Thymus (tissue), 11 donors: ENCODE measurements around the gene SBNO1. TPM values are rescaled to one million over a fixed set of nuclear protein-coding genes. Genes with fewer than 3 reads are reported as not detected.

Source experiments
- DNase-seq, 9 donors: peaks; one replicate each; pipeline ENCODE4 v3.0.0-alpha.2; 2013; ENCODE audit warnings: low spot score in 9 of 9, low read depth in 6 of 9, missing footprints in 1 of 9
- H3K27ac ChIP-seq, 2 donors: one replicate each; pipeline ENCODE4 v1.5.1; 2013; ENCODE audit warnings: control low read depth in 1 of 2, low read depth in 1 of 2, low read length in 1 of 2, mild to moderate bottlenecking in 1 of 2, moderate library complexity in 1 of 2
- H3K27me3 ChIP-seq, 2 donors: one replicate each; pipeline ENCODE4 v1.5.1; 2013; ENCODE audit warnings: low read length in 1 of 2; ENCODE audit not compliant: control insufficient read depth in 2 of 2, insufficient read depth in 1 of 2
- H3K36me3 ChIP-seq, 2 donors: one replicate each; pipeline ENCODE4 v1.5.1; 2013; ENCODE audit warnings: low read length in 1 of 2, mild to moderate bottlenecking in 1 of 2, moderate library complexity in 1 of 2; ENCODE audit not compliant: control insufficient read depth in 2 of 2, insufficient read depth in 2 of 2
- H3K4me1 ChIP-seq, 2 donors: one replicate each; pipeline ENCODE4 v1.5.1; 2013; ENCODE audit warnings: low read length in 2 of 2; ENCODE audit not compliant: control insufficient read depth in 2 of 2, insufficient read depth in 2 of 2
- H3K4me3 ChIP-seq, 2 donors: one replicate each; pipeline ENCODE4 v1.5.1; 2013; ENCODE audit warnings: low read length in 2 of 2, control low read depth in 1 of 2, mild to moderate bottlenecking in 1 of 2
- H3K9me3 ChIP-seq, 2 donors: one replicate each; pipeline ENCODE4 v1.5.1; 2013; ENCODE audit warnings: low read length in 1 of 2, mild to moderate bottlenecking in 1 of 2; ENCODE audit not compliant: control insufficient read depth in 2 of 2, insufficient read depth in 1 of 2
- WGBS: extraction: QIAGEN DNeasy Blood & Tissue Kit; methylation state at CpG from one replicate; pipeline ENCODE4 v1.1.7; 2013; 5-methylcytosine and 5-hydroxymethylcytosine counted together
- polyA plus RNA-seq: library from polyadenylated mRNA; stranded (reverse); fragments of 200-250 nt; gene quantifications from one replicate; pipeline ENCODE4 v1.2.3, GENCODE V29; 2013
- total RNA-seq: library from RNA; stranded (reverse); fragments of 120-200 nt; gene quantifications from one replicate; pipeline ENCODE4 v1.2.4, GENCODE V29; 2013
- donor health status: healthy.

The SBNO1 gene
- total and polyA plus RNA-seq, 2 donors, result 7.7 to 22.9 TPM

DNA sequence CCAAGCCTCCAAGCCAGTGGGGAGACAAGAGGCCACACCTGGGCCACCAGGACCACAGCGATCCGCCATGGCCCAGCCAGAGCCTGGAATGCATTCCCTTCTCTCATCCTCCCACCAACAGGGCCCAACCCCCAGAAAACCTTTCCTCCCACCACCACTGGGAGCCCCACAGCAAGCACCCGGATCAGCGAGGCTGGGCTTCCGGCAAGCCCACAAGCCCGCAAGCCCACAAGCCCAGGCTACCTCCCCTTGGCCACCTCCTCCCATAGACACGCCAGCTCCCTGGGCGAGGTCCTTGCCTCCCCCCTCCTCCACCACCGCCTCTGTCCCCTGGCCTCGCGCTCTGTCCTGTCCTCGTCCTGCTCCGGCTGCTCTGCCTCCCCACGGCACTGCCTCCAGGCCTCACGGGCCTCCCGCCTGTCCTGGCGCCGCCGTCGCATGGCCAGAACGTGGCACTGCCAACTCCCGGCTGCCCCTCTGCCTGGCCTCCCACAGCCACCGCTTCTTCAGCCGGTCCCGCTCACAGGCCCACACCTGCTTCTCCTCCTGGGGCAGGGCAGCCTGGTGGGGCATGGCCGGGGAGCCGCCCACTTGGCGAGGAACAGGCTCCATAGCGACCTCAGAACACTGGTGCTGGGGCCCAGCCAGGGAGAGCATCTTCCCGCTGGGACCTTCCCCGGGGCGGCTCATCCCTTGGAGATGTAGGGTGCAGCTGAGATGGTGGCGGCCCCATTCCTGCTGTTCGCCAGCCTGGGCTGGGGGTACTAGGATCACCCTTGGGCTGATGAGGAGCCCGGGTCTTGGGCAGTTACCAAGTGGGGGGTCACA is 98.6 kb downstream of the SBNO1 start:
- no peak for DNase-seq
- H3K36me3 ChIP-seq, result peaks cover 35 to 47% of the 10 kb centered on the region in 2 donors
- WGBS, result 98% methylated on average over 35 of the region's 35 CpGs

DNA sequence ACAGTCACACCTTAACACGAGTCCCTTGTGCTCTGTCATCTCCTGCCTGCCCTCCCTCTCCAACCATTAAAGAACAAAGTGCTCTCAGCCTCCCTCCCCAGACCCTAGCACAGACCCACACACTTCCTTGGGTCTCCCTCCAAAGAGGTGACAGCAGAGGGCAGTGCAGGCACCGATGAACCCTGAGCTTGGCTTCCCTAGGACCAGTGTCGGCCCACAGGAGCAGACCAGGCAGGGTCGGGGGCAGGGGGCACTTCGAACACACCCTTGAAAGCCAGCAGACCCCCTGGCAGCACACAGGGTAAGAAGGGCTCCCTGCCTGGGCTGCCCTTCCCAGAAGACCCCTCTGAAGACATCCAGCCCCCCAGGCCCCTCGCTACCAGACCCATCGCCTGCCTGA is 100.0 kb downstream of the SBNO1 start:
- no peak for DNase-seq
- no peak overlapping the region for H3K4me3 ChIP-seq
- peaks cover 35 to 58% of the 10 kb centered on the region in 2 donors for H3K36me3 ChIP-seq
- H3K27me3 ChIP-seq, result peaks cover 0 to 4% of the 10 kb centered on the region in 2 donors
- WGBS, result 75% methylated on average over 7 of the region's 7 CpGs
- H3K4me1 ChIP-seq, result peaks cover 14 to 23% of the 10 kb centered on the region in 2 donors
- no peak overlapping the region for H3K27ac ChIP-seq
- no peaks in the 10 kb centered on the region for H3K9me3 ChIP-seq

More for the DNA sequence above, 98.6 kb downstream of the SBNO1 start:
- H3K27me3 ChIP-seq, result peaks cover 0 to 13% of the 10 kb centered on the region in 2 donors
- H3K4me1 ChIP-seq, result peaks cover 14 to 33% of the 10 kb centered on the region in 2 donors
- H3K9me3 ChIP-seq, result peaks cover 0 to 9% of the 10 kb centered on the region in 2 donors
- no peak overlapping the region for H3K4me3 ChIP-seq
- no peak overlapping the region for H3K27ac ChIP-seq

DNA sequence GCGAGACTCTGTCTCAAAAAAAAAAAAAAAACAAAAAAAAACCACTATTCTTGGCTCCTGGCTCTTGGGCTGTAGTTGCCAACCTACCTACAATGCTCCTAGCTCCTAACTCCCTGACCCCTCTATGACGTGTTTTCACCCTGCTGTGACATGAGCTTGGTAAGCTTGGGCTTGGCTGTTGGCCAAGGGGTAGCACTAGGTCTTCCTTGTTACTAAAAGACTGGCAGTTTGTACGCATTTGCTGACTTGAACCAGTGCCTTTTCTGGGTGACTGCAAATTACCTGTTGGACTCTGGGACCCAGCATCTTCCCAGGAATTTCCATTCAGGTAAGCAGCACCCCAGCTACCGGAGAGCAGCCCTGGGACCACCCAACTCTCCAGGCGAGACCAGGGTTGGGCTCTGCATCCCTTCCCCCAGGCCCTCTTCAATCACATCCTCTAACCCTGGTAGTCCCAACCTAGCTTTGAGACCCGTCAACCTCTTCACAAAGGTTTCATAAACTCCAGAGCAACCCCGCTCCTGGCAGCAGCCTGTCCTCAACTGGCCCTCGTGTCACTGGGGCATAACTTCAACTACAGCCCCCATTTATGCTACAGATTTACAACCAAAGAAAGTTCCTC is 101.3 kb downstream of the SBNO1 start:
- Histone ChIP-seq H3K36me3 (peaks cover 48 to 72% of the 10 kb centered on the region in 2 donors), H3K27me3 (no peaks in the 10 kb centered on the region), H3K4me3 (no peak overlapping the region), H3K27ac (no peak overlapping the region), H3K9me3 (no peaks in the 10 kb centered on the region), H3K4me1 (peaks cover 4 to 12% of the 10 kb centered on the region in 2 donors)
- WGBS, result 98% methylated on average over 8 of the region's 8 CpGs
- DNase-seq, result no peak

DNA sequence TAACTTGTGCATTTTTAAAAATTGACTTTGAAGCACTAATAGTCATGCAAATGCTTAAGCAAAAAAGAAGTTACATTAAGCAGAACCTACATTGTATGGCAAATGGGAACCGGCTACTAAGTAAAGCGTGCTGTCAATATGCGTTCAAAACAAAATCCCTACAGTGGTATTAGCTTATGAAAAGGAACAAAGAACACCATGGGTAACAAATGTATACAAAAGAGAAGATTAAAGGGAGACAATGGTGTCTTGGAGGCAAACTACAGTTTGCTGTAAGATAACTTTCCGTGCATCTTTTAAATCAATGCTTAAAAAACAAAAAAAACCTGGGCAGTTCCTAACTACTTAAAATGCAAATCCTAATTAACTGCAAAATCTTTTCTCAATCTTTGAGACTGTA is 103.5 kb downstream of the SBNO1 start:
- H3K27me3 ChIP-seq, result no peaks in the 10 kb centered on the region
- WGBS, result 98% methylated on average over 4 of the region's 4 CpGs
- no peak overlapping the region for H3K4me3 ChIP-seq
- no peak for DNase-seq
- H3K27ac ChIP-seq, result no peak overlapping the region
- no peaks in the 10 kb centered on the region for H3K9me3 ChIP-seq
- H3K36me3 ChIP-seq, result peaks cover 58 to 85% of the 10 kb centered on the region in 2 donors
- H3K4me1 ChIP-seq, result peaks cover 0 to 3% of the 10 kb centered on the region in 2 donors

DNA sequence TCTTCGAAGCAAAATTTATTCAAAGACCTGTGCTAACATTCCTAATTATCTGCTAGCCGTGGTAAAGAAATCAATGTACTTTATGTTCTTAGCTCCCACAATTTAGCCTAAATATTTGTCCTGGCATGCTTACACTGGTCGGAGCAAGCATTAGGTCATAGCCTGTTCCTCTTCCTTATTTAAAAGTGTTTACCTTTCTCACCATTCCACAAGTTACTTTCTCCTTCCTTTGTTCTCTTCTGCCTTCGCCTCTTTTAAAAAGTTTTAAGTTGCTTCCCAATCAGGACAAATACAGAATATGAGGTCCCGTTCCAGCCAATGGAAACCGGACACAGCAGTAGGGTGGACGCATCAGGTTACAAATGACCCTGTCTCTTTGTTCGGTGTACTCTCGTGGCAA is 104.6 kb downstream of the SBNO1 start:
- WGBS, result 94% methylated on average over 9 of the region's 9 CpGs
- no peak overlapping the region for H3K27ac ChIP-seq
- H3K4me3 ChIP-seq, result no peak overlapping the region

DNA sequence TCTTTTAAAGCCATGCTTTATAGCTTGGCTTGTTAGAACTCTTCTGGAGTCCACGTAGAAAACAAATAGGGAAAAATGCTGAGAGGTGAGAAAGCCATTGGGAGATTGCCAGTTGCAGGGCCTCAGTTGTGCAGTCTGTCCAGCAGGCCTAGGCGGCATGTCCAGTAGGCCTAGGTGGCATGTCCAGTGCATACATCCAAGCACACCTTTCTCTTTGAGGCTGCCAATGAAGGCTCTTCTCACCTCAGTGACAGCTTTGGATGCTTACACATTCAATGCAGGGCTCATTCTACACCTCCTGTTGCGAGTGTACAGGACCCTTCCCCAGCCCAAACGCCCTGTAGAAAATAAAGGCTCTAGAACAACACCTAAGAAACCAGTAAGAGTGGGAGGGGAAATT is 106.1 kb downstream of the SBNO1 start:
- no peak for DNase-seq
- peaks cover 72 to 91% of the 10 kb centered on the region in 2 donors for H3K36me3 ChIP-seq

More for the DNA sequence above, 104.6 kb downstream of the SBNO1 start:
- DNase-seq, result no peak
- Histone ChIP-seq H3K36me3 (peaks cover 63 to 85% of the 10 kb centered on the region in 2 donors), H3K4me1 (peaks cover 0 to 3% of the 10 kb centered on the region in 2 donors), H3K27me3 (no peaks in the 10 kb centered on the region), H3K9me3 (no peaks in the 10 kb centered on the region)

DNA sequence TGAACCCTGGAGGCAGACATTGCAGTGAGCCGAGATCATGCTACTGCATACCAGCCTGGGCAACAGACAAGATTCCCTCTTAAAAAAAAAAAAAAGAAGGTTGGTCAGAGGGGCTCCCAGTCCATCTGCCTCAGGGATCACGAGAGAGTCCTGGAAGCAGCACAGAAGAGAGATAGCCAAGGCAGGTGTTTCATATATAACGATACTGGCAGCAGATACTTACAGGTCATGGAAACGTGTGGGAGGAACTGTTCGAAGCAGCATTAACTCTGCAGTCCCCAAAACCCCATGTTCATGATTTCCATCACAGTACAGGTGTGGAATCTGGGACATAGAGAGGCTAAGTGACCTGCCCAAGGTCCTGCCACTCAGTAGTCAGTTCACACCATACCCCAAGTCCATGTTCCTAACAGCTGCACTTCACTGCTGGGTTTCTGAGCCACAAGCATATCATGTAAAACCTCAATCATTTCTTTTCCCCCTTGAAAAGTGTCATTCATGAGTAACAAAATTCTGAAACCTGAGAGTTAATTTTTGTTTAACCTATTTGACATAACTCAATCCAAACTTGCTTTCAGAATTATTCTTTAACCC is 109.7 kb downstream of the SBNO1 start:
- 90% methylated on average over 5 of the region's 5 CpGs for WGBS
- peaks cover 85 to 88% of the 10 kb centered on the region in 2 donors for H3K36me3 ChIP-seq
- H3K9me3 ChIP-seq, result no peaks in the 10 kb centered on the region
- H3K4me1 ChIP-seq, result peaks cover 0 to 15% of the 10 kb centered on the region in 2 donors
- no peaks in the 10 kb centered on the region for H3K27me3 ChIP-seq
- no peak for DNase-seq
- no peak overlapping the region for H3K27ac ChIP-seq
- no peak overlapping the region for H3K4me3 ChIP-seq

More for the DNA sequence above, 106.1 kb downstream of the SBNO1 start:
- peaks cover 0 to 3% of the 10 kb centered on the region in 2 donors for H3K4me1 ChIP-seq
- H3K27ac ChIP-seq, result no peak overlapping the region
- 98% methylated on average over 4 of the region's 4 CpGs for WGBS
- no peak overlapping the region for H3K4me3 ChIP-seq
- no peaks in the 10 kb centered on the region for H3K9me3 ChIP-seq
- H3K27me3 ChIP-seq, result no peaks in the 10 kb centered on the region

DNA sequence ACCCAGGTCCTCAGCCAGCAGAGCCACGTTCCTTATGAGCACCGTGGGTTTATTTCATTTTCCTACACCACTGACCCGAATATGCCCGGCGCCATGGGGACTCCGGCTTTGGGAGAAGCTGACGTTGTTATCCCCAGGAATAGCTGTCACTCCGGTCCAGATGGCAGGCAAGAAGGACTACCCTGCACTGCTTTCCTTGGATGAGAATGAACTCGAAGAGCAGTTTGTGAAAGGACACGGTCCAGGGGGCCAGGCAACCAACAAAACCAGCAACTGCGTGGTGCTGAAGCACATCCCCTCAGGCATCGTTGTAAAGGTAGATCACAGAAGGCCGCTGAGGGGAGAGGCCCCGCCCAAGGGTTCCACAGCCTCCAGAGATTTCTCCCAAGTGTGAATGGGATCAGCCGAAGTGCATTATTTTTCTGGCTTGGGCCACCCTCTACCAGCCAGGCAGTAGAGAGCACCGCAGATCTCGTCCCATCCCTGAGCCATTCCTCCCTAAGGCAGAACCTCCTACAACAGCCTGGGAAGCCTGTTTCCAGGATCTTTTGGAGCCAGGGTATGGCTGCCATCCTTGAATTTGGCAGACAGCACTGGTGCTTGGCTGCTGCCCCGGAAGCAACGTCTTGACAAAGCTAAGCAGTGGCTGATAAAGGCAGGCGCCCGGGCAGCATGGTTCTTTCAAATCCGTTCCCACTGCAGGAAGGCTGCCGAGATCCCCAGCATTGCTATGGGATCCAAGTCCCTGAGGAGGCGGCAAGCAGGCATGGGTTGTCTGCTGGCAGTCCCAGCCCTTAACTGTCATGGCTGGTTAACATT is 110.8 kb downstream of the SBNO1 start:
- Histone ChIP-seq H3K4me1 (peaks cover 0 to 14% of the 10 kb centered on the region in 2 donors), H3K36me3 (peaks cover 85 to 87% of the 10 kb centered on the region in 2 donors), H3K9me3 (no peaks in the 10 kb centered on the region), H3K27me3 (no peaks in the 10 kb centered on the region), H3K27ac (no peak overlapping the region), H3K4me3 (no peak overlapping the region)
- 97% methylated on average over 24 of the region's 24 CpGs for WGBS
- no peak for DNase-seq
